ENCODE results near the gene C19orf12.
"Not testable (repeated sequence)": the region's sequence is repeated elsewhere in the genome, so short reads cannot be mapped to it uniquely, and the experiment has no call there.

DNA sequence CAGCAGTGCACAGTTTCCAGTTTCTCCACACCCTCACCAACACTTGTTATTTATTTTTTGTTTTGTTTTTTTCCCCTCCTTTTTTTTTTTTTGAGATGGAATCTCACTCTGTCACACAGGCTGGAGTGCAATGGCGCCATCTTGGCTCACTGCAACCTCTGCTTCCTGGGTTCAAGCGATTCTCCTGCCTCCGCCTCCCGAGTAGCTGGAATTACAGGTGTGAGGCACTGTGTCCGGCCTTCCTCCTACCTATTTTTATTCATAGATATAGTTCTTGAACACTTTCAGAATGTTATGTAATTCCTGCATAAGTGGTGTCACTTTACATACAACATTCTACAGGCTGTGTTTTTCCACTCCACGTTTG is 44.1 kb downstream of the C19orf12 start:
- not testable (repeated sequence) for TF ChIP-seq EP300, POLR2AphosphoS5 (IDR thresholded peaks at IDR 0.05)
- TF ChIP-seq, protein P1, sequence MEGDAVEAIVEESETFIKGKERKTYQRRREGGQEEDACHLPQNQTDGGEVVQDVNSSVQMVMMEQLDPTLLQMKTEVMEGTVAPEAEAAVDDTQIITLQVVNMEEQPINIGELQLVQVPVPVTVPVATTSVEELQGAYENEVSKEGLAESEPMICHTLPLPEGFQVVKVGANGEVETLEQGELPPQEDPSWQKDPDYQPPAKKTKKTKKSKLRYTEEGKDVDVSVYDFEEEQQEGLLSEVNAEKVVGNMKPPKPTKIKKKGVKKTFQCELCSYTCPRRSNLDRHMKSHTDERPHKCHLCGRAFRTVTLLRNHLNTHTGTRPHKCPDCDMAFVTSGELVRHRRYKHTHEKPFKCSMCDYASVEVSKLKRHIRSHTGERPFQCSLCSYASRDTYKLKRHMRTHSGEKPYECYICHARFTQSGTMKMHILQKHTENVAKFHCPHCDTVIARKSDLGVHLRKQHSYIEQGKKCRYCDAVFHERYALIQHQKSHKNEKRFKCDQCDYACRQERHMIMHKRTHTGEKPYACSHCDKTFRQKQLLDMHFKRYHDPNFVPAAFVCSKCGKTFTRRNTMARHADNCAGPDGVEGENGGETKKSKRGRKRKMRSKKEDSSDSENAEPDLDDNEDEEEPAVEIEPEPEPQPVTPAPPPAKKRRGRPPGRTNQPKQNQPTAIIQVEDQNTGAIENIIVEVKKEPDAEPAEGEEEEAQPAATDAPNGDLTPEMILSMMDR (IDR thresholded peaks at IDR 0.05): not testable (repeated sequence)

All from esophagus muscularis mucosa (tissue), 4 donors.